Measurements from ENCODE around the gene AGPS.

- TF ChIP-seq CTCF (IDR thresholded peaks at IDR 0.05; ENCODE audit: low read depth, low read length) (no peak), EZH2phosphoT487 (IDR thresholded peaks at IDR 0.05; ENCODE audit: low read depth) (no peak)
These were observed 127.1 kb downstream of the AGPS start for GRCh38 chr2:177519534-177520115.

All from OCI-LY3 (cell line).